B cell (primary cell): ENCODE data around the gene AANAT. TPM values are rescaled to one million over a fixed set of nuclear protein-coding genes. Genes with fewer than 3 reads are reported as not detected.

ENCODE experiments used
- ATAC-seq: fragments of 200-7000 bp; cut with Tn5 transposase; one replicate; pipeline ENCODE4 v1.10.0; 2021; ENCODE audit warnings: low read depth, mild to moderate bottlenecking, moderate number of reproducible peaks, moderate library complexity
- CTCF ChIA-PET: fragments of 350-600 bp; sonication (Branson Sonifier 250); formaldehyde crosslinking; loops from one replicate; lab custom pipeline; 2021; ENCODE audit warnings: antibody characterized with exemption, inconsistent platforms; lab: Charles Lee
- POLR2A ChIA-PET: fragments of 350-600 bp; sonication (Branson Sonifier 250); formaldehyde crosslinking; loops from one replicate; lab custom pipeline; 2021; ENCODE audit warnings: antibody characterized with exemption; lab: Charles Lee
- DNase-seq: peaks from one replicate; pipeline ENCODE4 v3.0.0; 2013
- H2AFZ ChIP-seq: 2 replicates; pipeline ENCODE4 v1.6.1; 2012; ENCODE audit warnings: mild to moderate bottlenecking, low read depth, low read length; ENCODE audit not compliant: insufficient read depth, poor library complexity, severe bottlenecking
- H3K27ac ChIP-seq, 2 donors: 1 replicate in 1 of 2; 2 replicates in 1 of 2; pipeline ENCODE4 v1.5.1; 2012 to 2013; ENCODE audit warnings: low read length in 2 of 2, mild to moderate bottlenecking in 2 of 2, moderate library complexity in 1 of 2
- H3K27me3 ChIP-seq, 4 experiments: fragments of 200-600 bp in 1 of 4; sonication (generic) in 1 of 4; replicated peaks in 1 of 4; 1 replicate in 2 of 4; 2 replicates in 2 of 4; pipeline versions ENCODE4 v1.6.1 to v1.7.0; 2013 to 2016; ENCODE audit warnings: low read length in 3 of 4, mild to moderate bottlenecking in 2 of 4, mixed read lengths in 1 of 4, moderate library complexity in 1 of 4; ENCODE audit not compliant: insufficient read depth in 4 of 4, control insufficient read depth in 3 of 4; ENCODE audit errors: control extremely low read depth in 1 of 4
- H3K36me3 ChIP-seq, 2 experiments: replicated peaks in 1 of 2; 1 replicate in 1 of 2; 2 replicates in 1 of 2; pipeline versions ENCODE4 v1.6.1 to v1.7.1; 2013; ENCODE audit warnings: low read length in 1 of 2; ENCODE audit not compliant: insufficient read depth in 2 of 2, control insufficient read depth in 1 of 2; ENCODE audit errors: control extremely low read depth in 1 of 2, extremely low read depth in 1 of 2
- H3K4me1 ChIP-seq, 2 donors: fragments of 200-600 bp in 1 of 2; sonication (generic) in 1 of 2; 1 replicate in 1 of 2; 2 replicates in 1 of 2; pipeline versions ENCODE4 v1.5.1 to v1.6.1; 2013 to 2017; ENCODE audit warnings: low read length in 2 of 2; ENCODE audit not compliant: control insufficient read depth in 2 of 2, insufficient read depth in 2 of 2
- H3K4me2 ChIP-seq: replicated peaks from 2 replicates; pipeline ENCODE3; 2012; ENCODE audit warnings: mild to moderate bottlenecking, low read depth, low read length; ENCODE audit not compliant: poor library complexity, severe bottlenecking
- H3K4me3 ChIP-seq, 5 experiments: fragments of 200-600 bp in 1 of 5; sonication (generic) in 1 of 5; 1 replicate in 3 of 5; 2 replicates in 2 of 5; pipeline versions ENCODE4 v1.5.1 to v1.7.0; 2011 to 2016; ENCODE audit warnings: low read length in 4 of 5, mild to moderate bottlenecking in 4 of 5, low read depth in 2 of 5, control low read depth in 1 of 5, moderate library complexity in 1 of 5; ENCODE audit not compliant: insufficient read depth in 1 of 5; ENCODE audit errors: control extremely low read depth in 1 of 5, extremely low read depth in 1 of 5
- H3K79me2 ChIP-seq: fragments of 200-600 bp; sonication (generic); one replicate; pipeline ENCODE4 v1.6.0; 2016; ENCODE audit warnings: low read length; ENCODE audit not compliant: control insufficient read depth, insufficient read depth
- H3K9ac ChIP-seq: fragments of 200-600 bp; sonication (generic); 2 replicates; pipeline ENCODE4 v1.6.1; 2017; ENCODE audit warnings: mild to moderate bottlenecking, low read length, moderate library complexity
- H3K9me3 ChIP-seq, 3 donors: one replicate each; pipeline versions ENCODE4 v1.6.1 to v1.7.1; 2013; ENCODE audit warnings: low read length in 2 of 3; ENCODE audit not compliant: control insufficient read depth in 2 of 3, insufficient read depth in 1 of 3; ENCODE audit errors: control extremely low read depth in 1 of 3
- H4K20me1 ChIP-seq: 2 replicates; pipeline ENCODE4 v1.6.0; 2012; ENCODE audit warnings: mild to moderate bottlenecking, low read length; ENCODE audit not compliant: insufficient read depth, control insufficient read depth, poor library complexity, severe bottlenecking
- H3K27ac Mint-ChIP-seq: one replicate; pipeline ENCODE4 v1.8.0; 2021; ENCODE audit warnings: mixed read lengths
- H3K27me3 Mint-ChIP-seq: one replicate; pipeline ENCODE4 v1.8.0; 2021; ENCODE audit warnings: mixed read lengths
- H3K4me1 Mint-ChIP-seq: one replicate; pipeline ENCODE4 v1.8.0; 2021; ENCODE audit warnings: mixed read lengths
- H3K4me3 Mint-ChIP-seq: one replicate; pipeline ENCODE4 v1.8.0; 2021; ENCODE audit warnings: mixed read lengths
- H3K9me3 Mint-ChIP-seq: one replicate; pipeline ENCODE4 v1.8.0; 2022; ENCODE audit warnings: mixed read lengths; ENCODE audit not compliant: insufficient read depth
- CTCF ChIP-seq: fragments of 200-600 bp; IDR thresholded peaks from one replicate; pipeline ENCODE4 v1.8.0; 2022; ENCODE audit warnings: antibody characterized with exemption, mild to moderate bottlenecking
- EZH2 ChIP-seq: IDR thresholded peaks from 2 replicates; pipeline ENCODE4 v1.6.1; 2012; ENCODE audit warnings: borderline replicate concordance, low read depth, mild to moderate bottlenecking, moderate library complexity, low read length; ENCODE audit not compliant: insufficient read depth, poor library complexity, severe bottlenecking
- WGBS: methylation state at CpG from one replicate; pipeline ENCODE4 v1.1.5; 2013; ENCODE audit warnings: missing lambda C conversion rate; ENCODE audit not compliant: insufficient coverage; 5-methylcytosine and 5-hydroxymethylcytosine counted together
- intact Hi-C: fragments of 100-400 bp; cut with micrococcal nuclease; formaldehyde crosslinking; loops from one replicate; pipeline ENCODE4 v1.10.0; 2022
- polyA plus RNA-seq: library from polyadenylated mRNA; depleted of rRNA; stranded (reverse); fragments of >200 nt; gene quantifications from 2 replicates; pipeline ENCODE4 v1.2.3, GENCODE V29; 2012
- total RNA-seq, 2 donors: library from RNA; stranded (reverse); fragments of 120-200 nt in 1 of 2; gene quantifications; 1 replicate in 1 of 2; 2 replicates in 1 of 2; pipeline versions ENCODE4 v1.2.3 to v1.2.4, GENCODE V29; 2013 to 2022

AANAT gene
- total and polyA plus RNA-seq, 2 donors (not counting 1 experiment from before 2014, with no cell fraction given) = 0.42 to 0.94 TPM

DNA sequence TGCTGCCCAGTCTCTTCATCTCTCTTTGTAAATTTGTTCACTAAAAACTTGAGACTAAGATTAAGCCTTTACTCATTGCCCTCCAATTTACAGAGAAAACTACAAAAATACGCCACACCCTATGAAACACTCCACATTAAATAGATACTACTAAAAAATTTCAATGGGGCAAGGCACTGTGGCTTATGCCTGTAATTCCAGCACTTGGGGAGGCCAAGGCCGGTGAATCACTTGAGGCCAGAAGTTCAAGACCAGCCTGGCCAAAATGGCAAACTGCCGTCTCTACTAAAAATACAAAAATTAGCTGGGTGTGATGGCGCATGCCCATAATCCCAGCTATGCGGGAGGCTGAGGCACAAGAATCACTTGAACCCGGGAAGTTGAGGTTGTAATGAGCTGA, 18.3 kb upstream of the AANAT start:
- Histone ChIP-seq H3K4me1 (peaks cover 53% of the 10 kb centered on the region in 2 donors), H3K27ac (no peak overlapping the region), H4K20me1 (peaks cover 83% of the 10 kb centered on the region), H3K9me3 (peaks cover 0 to 4% (median 0%) of the 10 kb centered on the region in 3 donors), H3K4me2 (no peak overlapping the region), H3K27me3 (no peaks in the 10 kb centered on the region), H2AFZ (no peak overlapping the region), H3K79me2 (peaks cover 82% of the 10 kb centered on the region), H3K9ac (no peak overlapping the region), H3K4me3 (no peak overlapping the region), H3K36me3 (peaks cover 0 to 4% of the 10 kb centered on the region in 2 experiments)
- no peak overlapping the region for H3K4me3 Mint-ChIP-seq
- DNase-seq (no peak), ATAC-seq (no peak)
- no peak overlapping the region for H3K27ac Mint-ChIP-seq
- CTCF ChIA-PET = interaction anchor here (0.8 to 3.0 kb wide), 8 partner anchors 10 to 147 kb away, joined by 3 to 11 read pairs (median 6); no protein-coding TSS in a partner anchor
- TF ChIP-seq EZH2 = no peak
- no peak for TF ChIP-seq CTCF
- WGBS = 98% methylated on average over 6 of the region's 6 CpGs
- intact Hi-C loops = no loop called here
- no peaks in the 10 kb centered on the region for H3K27me3 Mint-ChIP-seq
- no peaks in the 10 kb centered on the region for H3K9me3 Mint-ChIP-seq
- peaks cover 73% of the 10 kb centered on the region for H3K4me1 Mint-ChIP-seq
- POLR2A ChIA-PET = no interaction called here

DNA sequence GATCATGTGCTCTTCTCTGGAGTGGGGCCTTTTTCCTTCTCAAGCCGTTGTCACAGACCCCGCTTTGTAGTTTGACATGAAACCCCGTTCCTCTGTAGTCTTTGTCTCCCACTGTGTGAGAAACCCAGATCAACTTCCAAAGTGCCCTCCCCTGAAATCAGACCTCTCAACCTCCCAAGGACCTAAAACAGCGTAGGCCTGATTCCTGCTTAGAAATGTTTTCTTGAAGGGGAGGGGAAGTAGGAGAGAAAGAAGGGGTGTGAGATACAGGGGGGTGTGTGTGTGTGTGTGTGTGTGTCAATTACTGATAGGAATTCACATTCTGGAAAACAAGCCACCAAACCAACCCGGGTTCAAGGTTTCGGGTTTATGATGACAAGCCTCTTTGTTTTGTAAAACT, 15.9 kb upstream of the AANAT start:
- H3K4me3 ChIP-seq = peak overlapping the region in 4 of 5 experiments; percentile 63 to 91 (median 80)
- H3K27me3 ChIP-seq = no peaks in the 10 kb centered on the region
- ChIA-PET CTCF (interaction anchor here (0.6 to 9.0 kb wide), 4 partner anchors 8 to 738 kb away, joined by 3 to 265 read pairs (median 7); no protein-coding TSS in a partner anchor), POLR2A (interaction anchor here (0.7 to 1.2 kb wide), 3 partner anchors 23 to 1007 kb away, joined by 3 to 4 read pairs (median 3); no protein-coding TSS in a partner anchor)
- peak overlapping the region; percentile 6 for H3K27ac Mint-ChIP-seq
- H3K4me3 Mint-ChIP-seq = peak overlapping the region; percentile 88
- H2AFZ ChIP-seq = no peak overlapping the region
- H3K4me2 ChIP-seq = peak overlapping the region; percentile 83
- peaks cover 50% of the 10 kb centered on the region for H3K4me1 Mint-ChIP-seq
- H3K79me2 ChIP-seq = peaks cover 59% of the 10 kb centered on the region
- ATAC-seq (no peak), DNase-seq (no peak)
- H3K9me3 Mint-ChIP-seq = no peaks in the 10 kb centered on the region
- peaks cover 0 to 4% (median 0%) of the 10 kb centered on the region in 3 donors for H3K9me3 ChIP-seq
- H3K27me3 Mint-ChIP-seq = no peaks in the 10 kb centered on the region
- intact Hi-C loops = loop anchor here (5.0 kb wide), 1 partner anchor 276 kb away; the partner anchor contains the start of genes JMJD6 and METTL23
- peaks cover 30% of the 10 kb centered on the region in 2 donors for H3K4me1 ChIP-seq
- WGBS = 85% methylated on average over 3 of the region's 6 CpGs
- H3K9ac ChIP-seq = peak overlapping the region; percentile 85
- H3K36me3 ChIP-seq = no peaks in the 10 kb centered on the region
- TF ChIP-seq CTCF (no peak), EZH2 (no peak)
- H4K20me1 ChIP-seq = peaks cover 60% of the 10 kb centered on the region
- no peak overlapping the region for H3K27ac ChIP-seq
